WTC11 (cell line): ENCODE results near the gene GPR3. TPM values are rescaled to one million over a fixed set of nuclear protein-coding genes. Genes with fewer than 3 reads are reported as not detected.

Experiments
- ATAC-seq: fragments of 200-7000 bp; cut with Tn5 transposase; 2 replicates; pipeline ENCODE4 v1.10.0; 2021; ENCODE audit warnings: mild to moderate bottlenecking, moderate library complexity
- CTCF ChIA-PET: fragments of 300-600 bp; sonication (Branson Sonifier 250); formaldehyde crosslinking; loops from one replicate; lab custom pipeline; 2021; ENCODE audit warnings: antibody characterized with exemption; lab: Charles Lee
- POLR2A ChIA-PET: fragments of 350-600 bp; sonication (Branson Sonifier 250); formaldehyde crosslinking; loops from one replicate; lab custom pipeline; 2021; ENCODE audit warnings: antibody characterized with exemption; lab: Charles Lee
- DNase-seq: peaks from one replicate; pipeline ENCODE4 v3.0.0; 2021; ENCODE audit warnings: low spot score
- H3K27ac Mint-ChIP-seq: 2 replicates; pipeline ENCODE4 v1.8.0; 2021; ENCODE audit warnings: mixed read lengths
- H3K27me3 Mint-ChIP-seq: 2 replicates; pipeline ENCODE4 v1.8.0; 2021; ENCODE audit warnings: low read depth, mild to moderate bottlenecking, moderate library complexity, mixed read lengths
- H3K36me3 Mint-ChIP-seq: 2 replicates; pipeline ENCODE4 v1.8.0; 2021; ENCODE audit warnings: mixed read lengths
- H3K4me1 Mint-ChIP-seq: 2 replicates; pipeline ENCODE4 v1.8.0; 2022; ENCODE audit warnings: mixed read lengths
- H3K4me3 Mint-ChIP-seq: 2 replicates; pipeline ENCODE4 v1.8.0; 2021; ENCODE audit warnings: mild to moderate bottlenecking, moderate library complexity, mixed read lengths
- H3K9me3 Mint-ChIP-seq: 2 replicates; pipeline ENCODE4 v1.8.0; 2021; ENCODE audit warnings: mixed read lengths
- CTCF ChIP-seq: fragments of 200-600 bp; IDR thresholded peaks from 2 replicates; pipeline ENCODE4 v1.8.0; 2022; ENCODE audit warnings: antibody characterized with exemption
- E2F5 ChIP-seq: sonication (generic); formaldehyde crosslinking; IDR thresholded peaks from 2 replicates; pipeline ENCODE4 v1.8.1; 2022; ENCODE audit warnings: mild to moderate bottlenecking, moderate library complexity, missing genetic modification reagents
- ELF4 ChIP-seq: sonication (generic); formaldehyde crosslinking; IDR thresholded peaks from 2 replicates; pipeline ENCODE4 v1.8.1; 2022; ENCODE audit warnings: low read depth, mild to moderate bottlenecking, moderate library complexity, missing genetic modification reagents
- EMX1 ChIP-seq: fragments of 250-450 bp; sonication (Bioruptor Pico); IDR thresholded peaks from 2 replicates; pipeline ENCODE4 v1.8.0; 2021; ENCODE audit warnings: mild to moderate bottlenecking
- FOXK1 ChIP-seq: sonication (generic); formaldehyde crosslinking; IDR thresholded peaks from 2 replicates; pipeline ENCODE4 v1.8.0; 2022; ENCODE audit warnings: mild to moderate bottlenecking, moderate library complexity, missing genetic modification reagents
- FOXP1 ChIP-seq: sonication (generic); formaldehyde crosslinking; IDR thresholded peaks from 2 replicates; pipeline ENCODE4 v1.8.0; 2022; ENCODE audit warnings: missing genetic modification reagents, mild to moderate bottlenecking, moderate library complexity, borderline replicate concordance
- GRHL2 ChIP-seq: fragments of 250-450 bp; sonication (Bioruptor Pico); IDR thresholded peaks from 2 replicates; pipeline ENCODE4 v1.8.0; 2022; ENCODE audit warnings: mild to moderate bottlenecking, moderate library complexity; ENCODE audit not compliant: insufficient replicate concordance, severe bottlenecking
- HMGXB4 ChIP-seq: sonication (generic); formaldehyde crosslinking; IDR thresholded peaks from 2 replicates; pipeline ENCODE4 v1.8.1; 2023; ENCODE audit warnings: mild to moderate bottlenecking, moderate library complexity, missing genetic modification reagents
- RELA ChIP-seq: sonication (generic); formaldehyde crosslinking; IDR thresholded peaks from 2 replicates; pipeline ENCODE4 v1.8.1; 2022; ENCODE audit warnings: missing genetic modification reagents, mild to moderate bottlenecking, borderline replicate concordance
- SP1 ChIP-seq: sonication (generic); formaldehyde crosslinking; conservative IDR thresholded peaks from 2 replicates; pipeline ENCODE4 v1.8.1; 2022; ENCODE audit warnings: missing genetic modification reagents
- TCF7 ChIP-seq: sonication (generic); formaldehyde crosslinking; IDR thresholded peaks from 2 replicates; pipeline ENCODE4 v1.8.0; 2022; ENCODE audit warnings: mild to moderate bottlenecking, low read depth, missing genetic modification reagents, moderate library complexity
- ZNF121 ChIP-seq: sonication (generic); formaldehyde crosslinking; IDR thresholded peaks from 2 replicates; pipeline ENCODE4 v1.8.0; 2023; ENCODE audit warnings: missing genetic modification reagents
- ZNF219 ChIP-seq: sonication (generic); formaldehyde crosslinking; IDR thresholded peaks from 2 replicates; pipeline ENCODE4 v1.8.0; 2023; ENCODE audit warnings: missing genetic modification reagents, mild to moderate bottlenecking, borderline replicate concordance
- ZNF263 ChIP-seq: sonication (generic); formaldehyde crosslinking; IDR thresholded peaks from 2 replicates; pipeline ENCODE4 v1.8.1; 2022; ENCODE audit warnings: low read depth, mild to moderate bottlenecking, moderate library complexity, missing genetic modification reagents
- ZNF671 ChIP-seq: fragments of 250-450 bp; sonication (Bioruptor Pico); IDR thresholded peaks from 2 replicates; pipeline ENCODE4 v1.8.0; 2021; ENCODE audit warnings: mild to moderate bottlenecking
- total RNA-seq: library from RNA; stranded (reverse); gene quantifications from 3 replicates; pipeline ENCODE4 v1.2.3, GENCODE V29; 2021
- TF ChIP-seq, protein P1 (sequence below): sonication (generic); formaldehyde crosslinking; IDR thresholded peaks from 2 replicates; pipeline ENCODE4 v1.8.0; 2022; ENCODE audit warnings: mild to moderate bottlenecking, missing genetic modification reagents
- TF ChIP-seq, protein P2 (sequence below): sonication (generic); formaldehyde crosslinking; IDR thresholded peaks from 2 replicates; pipeline ENCODE4 v1.8.1; 2022; ENCODE audit warnings: low read depth, missing genetic modification reagents, borderline replicate concordance
- TF ChIP-seq, protein P3 (sequence below): sonication (generic); formaldehyde crosslinking; IDR thresholded peaks from 2 replicates; pipeline ENCODE4 v1.8.1; 2022; ENCODE audit warnings: low read depth, mild to moderate bottlenecking, moderate library complexity, missing genetic modification reagents, borderline replicate concordance
- TF ChIP-seq, protein P4 (sequence below): sonication (generic); formaldehyde crosslinking; IDR thresholded peaks from 2 replicates; pipeline ENCODE4 v1.8.0; 2022; ENCODE audit warnings: mild to moderate bottlenecking, missing genetic modification reagents

The GPR3 gene
- total RNA-seq, 1 experiment from 2014 or later, result 12.4 TPM

- Mint-ChIP-seq H3K4me3 (no peak overlapping the region; the same call in 1 of the 2 replicates), H3K4me1 (peaks cover 22% of the 10 kb centered on the region), H3K9me3 (no peaks in the 10 kb centered on the region), H3K27ac (no peak overlapping the region), H3K27me3 (peaks cover 42% of the 10 kb centered on the region), H3K36me3 (no peaks in the 10 kb centered on the region)
- POLR2A ChIA-PET, result interaction anchor here (0.7 to 1.2 kb wide), 2 partner anchors 9 to 12 kb away, joined by 3 to 6 read pairs; no protein-coding TSS in a partner anchor
- CTCF ChIA-PET, result interaction anchor here (0.6 to 11.0 kb wide), 48 partner anchors 8 to 402 kb away, joined by 3 to 258 read pairs (median 5); partner anchors contain the start of genes CD164L2, FCN3, GPR3 and MAP3K6
- peak; percentile 27 for ATAC-seq
- TF ChIP-seq, protein P1, sequence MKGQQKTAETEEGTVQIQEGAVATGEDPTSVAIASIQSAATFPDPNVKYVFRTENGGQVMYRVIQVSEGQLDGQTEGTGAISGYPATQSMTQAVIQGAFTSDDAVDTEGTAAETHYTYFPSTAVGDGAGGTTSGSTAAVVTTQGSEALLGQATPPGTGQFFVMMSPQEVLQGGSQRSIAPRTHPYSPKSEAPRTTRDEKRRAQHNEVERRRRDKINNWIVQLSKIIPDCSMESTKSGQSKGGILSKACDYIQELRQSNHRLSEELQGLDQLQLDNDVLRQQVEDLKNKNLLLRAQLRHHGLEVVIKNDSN (CRISPR knock-in tag), result no peak
- TF ChIP-seq ZNF671, result no peak
- TF ChIP-seq ZNF219 (CRISPR knock-in tag), result no peak
- TF ChIP-seq GRHL2 (CRISPR knock-in tag), result no peak
- no peak for TF ChIP-seq ZNF121 (CRISPR knock-in tag)
- TF ChIP-seq TCF7 (CRISPR knock-in tag), result no peak
- TF ChIP-seq RELA (CRISPR knock-in tag), result no peak
- TF ChIP-seq ELF4 (CRISPR knock-in tag), result no peak
- TF ChIP-seq, protein P2, sequence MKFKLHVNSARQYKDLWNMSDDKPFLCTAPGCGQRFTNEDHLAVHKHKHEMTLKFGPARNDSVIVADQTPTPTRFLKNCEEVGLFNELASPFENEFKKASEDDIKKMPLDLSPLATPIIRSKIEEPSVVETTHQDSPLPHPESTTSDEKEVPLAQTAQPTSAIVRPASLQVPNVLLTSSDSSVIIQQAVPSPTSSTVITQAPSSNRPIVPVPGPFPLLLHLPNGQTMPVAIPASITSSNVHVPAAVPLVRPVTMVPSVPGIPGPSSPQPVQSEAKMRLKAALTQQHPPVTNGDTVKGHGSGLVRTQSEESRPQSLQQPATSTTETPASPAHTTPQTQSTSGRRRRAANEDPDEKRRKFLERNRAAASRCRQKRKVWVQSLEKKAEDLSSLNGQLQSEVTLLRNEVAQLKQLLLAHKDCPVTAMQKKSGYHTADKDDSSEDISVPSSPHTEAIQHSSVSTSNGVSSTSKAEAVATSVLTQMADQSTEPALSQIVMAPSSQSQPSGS, result no peak
- TF ChIP-seq EMX1, result no peak
- TF ChIP-seq, protein P3, sequence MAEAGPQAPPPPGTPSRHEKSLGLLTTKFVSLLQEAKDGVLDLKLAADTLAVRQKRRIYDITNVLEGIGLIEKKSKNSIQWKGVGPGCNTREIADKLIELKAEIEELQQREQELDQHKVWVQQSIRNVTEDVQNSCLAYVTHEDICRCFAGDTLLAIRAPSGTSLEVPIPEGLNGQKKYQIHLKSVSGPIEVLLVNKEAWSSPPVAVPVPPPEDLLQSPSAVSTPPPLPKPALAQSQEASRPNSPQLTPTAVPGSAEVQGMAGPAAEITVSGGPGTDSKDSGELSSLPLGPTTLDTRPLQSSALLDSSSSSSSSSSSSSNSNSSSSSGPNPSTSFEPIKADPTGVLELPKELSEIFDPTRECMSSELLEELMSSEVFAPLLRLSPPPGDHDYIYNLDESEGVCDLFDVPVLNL, result no peak
- no peak for TF ChIP-seq HMGXB4 (CRISPR knock-in tag)
- TF ChIP-seq, all 79 proteins: peak for 0
- peak; percentile 64 for DNase-seq
Measured at GRCh38 chr1:27356619-27357280, 35.7 kb upstream of the GPR3 start.

DNA sequence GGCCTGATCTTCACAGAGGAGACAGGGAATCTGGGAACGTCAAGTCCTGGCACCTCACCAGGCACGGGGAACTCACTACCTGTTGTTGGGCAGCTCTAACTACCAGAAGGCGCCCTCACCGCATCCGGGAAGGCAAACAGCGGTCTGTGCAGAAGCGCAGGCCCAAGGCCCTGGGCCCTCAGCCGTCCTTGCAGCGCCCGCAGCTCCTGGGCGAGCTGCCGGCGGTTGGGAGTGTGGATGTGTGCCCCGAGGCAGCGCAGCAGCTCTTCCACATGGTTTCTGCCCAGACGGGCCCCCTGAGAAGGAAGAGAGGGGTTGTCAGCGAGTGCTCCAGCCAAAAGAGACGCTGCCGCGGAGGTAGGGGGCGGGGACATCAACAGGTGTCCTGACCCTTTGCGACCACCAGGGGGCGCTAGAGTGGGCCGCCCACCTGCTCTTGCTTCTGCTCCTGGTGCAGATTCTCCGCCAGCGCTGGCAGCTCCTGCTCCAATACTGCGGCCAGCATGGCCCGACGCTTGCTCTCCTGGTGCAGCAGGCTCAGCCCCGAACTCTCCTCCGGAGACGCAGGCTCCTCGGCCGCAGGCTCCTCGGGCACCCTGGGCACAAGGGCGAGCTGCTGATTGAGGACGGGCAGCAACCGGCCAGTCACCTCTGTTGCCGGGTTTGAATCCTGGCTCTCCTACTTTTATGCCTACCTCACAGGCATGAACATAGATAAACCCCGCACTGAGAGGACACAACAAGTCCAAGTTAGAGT lies 35.0 kb upstream of the GPR3 start:
- Mint-ChIP-seq H3K27me3 (peaks cover 49% of the 10 kb centered on the region), H3K27ac (no peak overlapping the region), H3K4me1 (peaks cover 17% of the 10 kb centered on the region), H3K36me3 (no peaks in the 10 kb centered on the region), H3K4me3 (peak overlapping the region; percentile 37), H3K9me3 (no peaks in the 10 kb centered on the region)
- peak; percentile 87 for DNase-seq
- ChIA-PET POLR2A (interaction anchor here (0.6 to 1.2 kb wide), 3 partner anchors 9 to 71 kb away, joined by 3 to 6 read pairs (median 4); no protein-coding TSS in a partner anchor), CTCF (interaction anchor here (0.5 to 11.0 kb wide), 55 partner anchors 9 to 350 kb away, joined by 3 to 258 read pairs (median 5); partner anchors contain the start of genes CD164L2, FCN3, GPR3 and MAP3K6)
- ATAC-seq, result peak; percentile 70
- TF ChIP-seq FOXK1 (peak; percentile 60; the same call in 1 of the 2 replicates), GRHL2 (CRISPR knock-in tag) (no peak), HMGXB4 (CRISPR knock-in tag) (peak; percentile 66; the same call in 1 of the 2 replicates), ZNF121 (CRISPR knock-in tag) (peak; percentile 87; the same call in 1 of the 2 replicates), EMX1 (no peak), SP1 (peak; percentile 75), CTCF (peak; percentile 100), FOXP1 (peak; percentile 70; the same call in 1 of the 2 replicates), E2F5 (CRISPR knock-in tag) (no peak), ZNF263 (CRISPR knock-in tag) (peak; percentile 61; the same call in 1 of the 2 replicates)
- TF ChIP-seq, protein P4, sequence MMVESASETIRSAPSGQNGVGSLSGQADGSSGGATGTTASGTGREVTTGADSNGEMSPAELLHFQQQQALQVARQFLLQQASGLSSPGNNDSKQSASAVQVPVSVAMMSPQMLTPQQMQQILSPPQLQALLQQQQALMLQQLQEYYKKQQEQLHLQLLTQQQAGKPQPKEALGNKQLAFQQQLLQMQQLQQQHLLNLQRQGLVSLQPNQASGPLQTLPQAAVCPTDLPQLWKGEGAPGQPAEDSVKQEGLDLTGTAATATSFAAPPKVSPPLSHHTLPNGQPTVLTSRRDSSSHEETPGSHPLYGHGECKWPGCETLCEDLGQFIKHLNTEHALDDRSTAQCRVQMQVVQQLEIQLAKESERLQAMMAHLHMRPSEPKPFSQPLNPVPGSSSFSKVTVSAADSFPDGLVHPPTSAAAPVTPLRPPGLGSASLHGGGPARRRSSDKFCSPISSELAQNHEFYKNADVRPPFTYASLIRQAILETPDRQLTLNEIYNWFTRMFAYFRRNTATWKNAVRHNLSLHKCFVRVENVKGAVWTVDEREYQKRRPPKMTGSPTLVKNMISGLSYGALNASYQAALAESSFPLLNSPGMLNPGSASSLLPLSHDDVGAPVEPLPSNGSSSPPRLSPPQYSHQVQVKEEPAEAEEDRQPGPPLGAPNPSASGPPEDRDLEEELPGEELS (CRISPR knock-in tag), result 0 out of 2 replicates have a peak, but pooled peaks have one; percentile 34
